Osteoblast (primary cell): ENCODE results near the gene MALRD1. TPM values are rescaled to one million over a fixed set of nuclear protein-coding genes. Genes with fewer than 3 reads are reported as not detected.
A peak's percentile ranks its signal among the peaks of the same experiment; 100 is the strongest.

ENCODE experiments used
- DNase-seq: peaks from one replicate; pipeline ENCODE4 v3.0.0; 2011; ENCODE audit warnings: low spot score, mixed read lengths; ENCODE audit not compliant: insufficient read length; ENCODE audit errors: missing footprints
- H2AFZ ChIP-seq: 2 replicates; pipeline ENCODE4 v1.6.0; 2011; ENCODE audit warnings: mild to moderate bottlenecking, low read length
- H3K27ac ChIP-seq: 2 replicates; pipeline ENCODE4 v1.5.1; 2011; ENCODE audit warnings: mild to moderate bottlenecking, low read depth, low read length, moderate library complexity
- H3K27me3 ChIP-seq: 2 replicates; pipeline ENCODE4 v1.6.0; 2012; ENCODE audit warnings: mild to moderate bottlenecking, control low read depth, inconsistent platforms, low read length, moderate library complexity; ENCODE audit not compliant: insufficient read depth
- H3K36me3 ChIP-seq: 2 replicates; pipeline ENCODE4 v1.5.1; 2011; ENCODE audit warnings: mild to moderate bottlenecking, low read length, control low read depth, moderate library complexity; ENCODE audit not compliant: insufficient read depth
- H3K4me1 ChIP-seq: 2 replicates; pipeline ENCODE4 v1.5.1; 2011; ENCODE audit warnings: mild to moderate bottlenecking, low read length, control low read depth, moderate library complexity; ENCODE audit not compliant: insufficient read depth
- H3K4me2 ChIP-seq: 2 replicates; pipeline ENCODE4 v1.6.0; 2011; ENCODE audit warnings: mild to moderate bottlenecking, low read length; ENCODE audit not compliant: insufficient read depth
- H3K4me3 ChIP-seq: fragments of 200-600 bp; sonication (generic); 3 replicates; pipeline ENCODE4 v1.5.1; 2012; ENCODE audit warnings: mild to moderate bottlenecking, low read length, inconsistent platforms; ENCODE audit not compliant: insufficient read depth
- H3K79me2 ChIP-seq: 2 replicates; pipeline ENCODE4 v1.6.0; 2012; ENCODE audit warnings: mild to moderate bottlenecking, low read length, control low read depth, inconsistent platforms; ENCODE audit not compliant: insufficient read depth
- H3K9me3 ChIP-seq: 2 replicates; pipeline ENCODE4 v1.5.1; 2011; ENCODE audit warnings: low read depth, low read length, control low read depth
- H4K20me1 ChIP-seq: 2 replicates; pipeline ENCODE4 v1.6.0; 2012; ENCODE audit warnings: mild to moderate bottlenecking, low read length, control low read depth; ENCODE audit not compliant: insufficient read depth
- CTCF ChIP-seq: IDR thresholded peaks from 2 replicates; pipeline ENCODE4 v1.5.1; 2011; ENCODE audit warnings: mild to moderate bottlenecking, low read depth, low read length, moderate library complexity; ENCODE audit errors: extremely low read depth
- total RNA-seq: library from RNA; depleted of rRNA; stranded (reverse); fragments of >200 nt; gene quantifications from 2 replicates; pipeline ENCODE4 v1.2.3, GENCODE V29; 2012

Gene MALRD1
- total RNA-seq, 1 donor: 2.9 TPM

GRCh38 chr10:19640566-19641263 lies 592.1 kb downstream of the MALRD1 start:
- H3K27me3 ChIP-seq: no peaks in the 10 kb centered on the region
- H3K4me2 ChIP-seq: no peak overlapping the region
- H3K79me2 ChIP-seq: no peaks in the 10 kb centered on the region
- no peaks in the 10 kb centered on the region for H3K36me3 ChIP-seq
- no peaks in the 10 kb centered on the region for H4K20me1 ChIP-seq
- H3K4me1 ChIP-seq: peaks cover 14% of the 10 kb centered on the region
- no peaks in the 10 kb centered on the region for H3K9me3 ChIP-seq
- H2AFZ ChIP-seq: no peak overlapping the region
- no peak for DNase-seq
- no peak overlapping the region for H3K27ac ChIP-seq
- no peak for TF ChIP-seq CTCF
- H3K4me3 ChIP-seq: no peak overlapping the region

DNA sequence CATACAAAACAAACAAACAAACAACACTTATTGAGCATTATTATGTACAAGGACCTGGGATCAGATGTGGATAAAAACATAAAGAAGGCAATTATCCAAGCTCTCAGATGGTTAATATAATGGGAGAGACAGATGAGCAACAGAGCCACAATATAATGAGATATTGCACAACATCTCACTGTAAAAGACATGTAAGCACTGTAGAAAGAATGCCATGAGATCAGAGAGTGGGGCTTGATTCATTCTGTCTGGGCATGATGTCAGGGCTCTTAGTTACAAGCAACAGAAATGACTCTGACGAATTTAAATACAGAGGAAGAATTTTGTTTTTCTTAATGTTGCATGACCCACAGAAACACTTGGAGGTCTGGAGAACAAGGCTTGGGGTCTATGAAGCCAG lies 602.9 kb downstream of the MALRD1 start:
- Histone ChIP-seq H3K36me3 (no peaks in the 10 kb centered on the region), H3K4me1 (peaks cover 21% of the 10 kb centered on the region), H3K27me3 (no peaks in the 10 kb centered on the region), H3K9me3 (no peaks in the 10 kb centered on the region), H3K4me3 (no peak overlapping the region), H3K4me2 (no peak overlapping the region), H4K20me1 (no peaks in the 10 kb centered on the region), H3K27ac (peak overlapping the region; percentile 85), H3K79me2 (no peaks in the 10 kb centered on the region), H2AFZ (peak overlapping the region; percentile 9)
- DNase-seq: peak; percentile 71
- TF ChIP-seq CTCF: no peak

DNA sequence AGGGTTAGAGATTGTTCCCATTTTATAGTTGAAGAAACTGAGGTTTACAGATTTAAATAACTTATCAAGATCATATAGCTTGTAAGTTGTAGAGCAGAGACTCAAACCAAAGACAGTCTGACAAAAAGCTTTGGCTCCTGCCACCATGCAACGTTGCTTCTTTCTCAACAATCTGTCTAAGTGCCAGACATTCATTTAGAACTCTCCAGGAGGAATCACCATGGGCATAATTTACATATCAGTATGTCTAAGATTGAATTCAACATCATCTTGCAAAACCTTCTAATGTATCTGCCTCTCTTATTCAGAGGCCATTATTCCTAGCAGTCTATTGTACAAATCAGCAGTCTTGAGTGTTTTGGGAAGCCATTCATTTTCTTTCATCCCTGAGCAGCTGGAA lies 604.1 kb downstream of the MALRD1 start:
- H4K20me1 ChIP-seq: no peaks in the 10 kb centered on the region
- H3K36me3 ChIP-seq: no peaks in the 10 kb centered on the region
- no peak overlapping the region for H3K4me3 ChIP-seq
- H3K4me1 ChIP-seq: peaks cover 31% of the 10 kb centered on the region
- no peak for DNase-seq
- no peak overlapping the region for H3K4me2 ChIP-seq
- no peaks in the 10 kb centered on the region for H3K9me3 ChIP-seq
- no peaks in the 10 kb centered on the region for H3K27me3 ChIP-seq
- H3K27ac ChIP-seq: no peak overlapping the region
- no peaks in the 10 kb centered on the region for H3K79me2 ChIP-seq
- no peak for TF ChIP-seq CTCF
- H2AFZ ChIP-seq: no peak overlapping the region

DNA sequence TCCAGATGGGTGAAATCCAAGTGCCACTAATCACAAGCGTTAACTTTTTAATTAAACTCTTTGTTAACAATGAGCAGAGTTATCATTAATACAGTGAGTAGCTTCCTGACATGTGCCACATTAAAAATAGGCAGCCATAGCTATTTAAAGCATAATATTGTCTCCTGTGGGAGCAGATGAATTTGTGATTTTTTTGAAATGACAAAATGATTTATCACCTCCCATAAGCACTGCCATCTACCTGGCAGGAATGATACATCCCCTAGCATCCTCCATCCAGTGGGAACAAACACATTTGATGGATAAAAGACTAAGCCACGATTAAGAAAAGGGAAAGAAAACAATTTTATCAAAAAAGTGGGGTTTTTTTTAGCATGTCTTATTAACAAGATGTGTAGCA lies 605.3 kb downstream of the MALRD1 start:
- H3K36me3 ChIP-seq: no peaks in the 10 kb centered on the region
- peaks cover 40% of the 10 kb centered on the region for H3K4me1 ChIP-seq
- H3K27ac ChIP-seq: peak overlapping the region; percentile 81
- no peak overlapping the region for H3K4me3 ChIP-seq
- DNase-seq: no peak
- H4K20me1 ChIP-seq: no peaks in the 10 kb centered on the region
- no peak overlapping the region for H3K4me2 ChIP-seq
- H3K27me3 ChIP-seq: no peaks in the 10 kb centered on the region
- no peaks in the 10 kb centered on the region for H3K79me2 ChIP-seq
- no peaks in the 10 kb centered on the region for H3K9me3 ChIP-seq
- no peak for TF ChIP-seq CTCF
- no peak overlapping the region for H2AFZ ChIP-seq
